Hepatocyte (in vitro differentiated cells): ENCODE data around the gene NCAPD2.

Experiments used
- EZH2 ChIP-seq: fragments of 200-600 bp; sonication (generic); IDR thresholded peaks from 2 replicates; pipeline ENCODE4 v1.6.1; 2016; ENCODE audit warnings: antibody characterized with exemption, mild to moderate bottlenecking, borderline replicate concordance
- EZH2phosphoT487 ChIP-seq: fragments of 200-600 bp; sonication (generic); IDR thresholded peaks from one replicate; pipeline ENCODE4 v1.6.1; 2018; ENCODE audit warnings: antibody characterized with exemption, mild to moderate bottlenecking, low read depth, moderate library complexity; ENCODE audit not compliant: unreplicated experiment, severe bottlenecking
- TF ChIP-seq, protein P1 (sequence below): fragments of 200-600 bp; sonication (generic); IDR thresholded peaks from 2 replicates; pipeline ENCODE4 v1.5.1; 2016; ENCODE audit warnings: antibody characterized with exemption, mild to moderate bottlenecking; ENCODE audit not compliant: poor library complexity

GRCh38 chr12:6563448-6564050, 69.6 kb downstream of the NCAPD2 start:
- TF ChIP-seq, protein P1, sequence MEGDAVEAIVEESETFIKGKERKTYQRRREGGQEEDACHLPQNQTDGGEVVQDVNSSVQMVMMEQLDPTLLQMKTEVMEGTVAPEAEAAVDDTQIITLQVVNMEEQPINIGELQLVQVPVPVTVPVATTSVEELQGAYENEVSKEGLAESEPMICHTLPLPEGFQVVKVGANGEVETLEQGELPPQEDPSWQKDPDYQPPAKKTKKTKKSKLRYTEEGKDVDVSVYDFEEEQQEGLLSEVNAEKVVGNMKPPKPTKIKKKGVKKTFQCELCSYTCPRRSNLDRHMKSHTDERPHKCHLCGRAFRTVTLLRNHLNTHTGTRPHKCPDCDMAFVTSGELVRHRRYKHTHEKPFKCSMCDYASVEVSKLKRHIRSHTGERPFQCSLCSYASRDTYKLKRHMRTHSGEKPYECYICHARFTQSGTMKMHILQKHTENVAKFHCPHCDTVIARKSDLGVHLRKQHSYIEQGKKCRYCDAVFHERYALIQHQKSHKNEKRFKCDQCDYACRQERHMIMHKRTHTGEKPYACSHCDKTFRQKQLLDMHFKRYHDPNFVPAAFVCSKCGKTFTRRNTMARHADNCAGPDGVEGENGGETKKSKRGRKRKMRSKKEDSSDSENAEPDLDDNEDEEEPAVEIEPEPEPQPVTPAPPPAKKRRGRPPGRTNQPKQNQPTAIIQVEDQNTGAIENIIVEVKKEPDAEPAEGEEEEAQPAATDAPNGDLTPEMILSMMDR, result peak; percentile 63
- TF ChIP-seq EZH2phosphoT487 (no peak), EZH2 (no peak)
